Upper lobe of left lung (tissue), 6 donors: ENCODE data around the gene L3MBTL1. TPM values are rescaled to one million over a fixed set of nuclear protein-coding genes. Genes with fewer than 3 reads are reported as not detected.

Experiments
- ATAC-seq, 2 donors: fragments of 200-7000 bp; cut with Tn5 transposase; one replicate each; pipeline ENCODE4 v1.9.1; 2022; ENCODE audit warnings: mild to moderate bottlenecking in 2 of 2, moderate library complexity in 2 of 2; ENCODE audit not compliant: low FRiP score in 2 of 2
- DNase-seq, 2 donors: peaks; one replicate each; pipeline ENCODE4 v3.0.0-alpha.2; 2019 to 2020
- H3K27ac ChIP-seq, 4 donors: fragments of 200-600 bp; sonication (generic); one replicate each; pipeline ENCODE4 v1.5.1; 2016 to 2019
- H3K27me3 ChIP-seq, 4 donors: fragments of 200-600 bp; sonication (generic); one replicate each; pipeline ENCODE4 v1.5.1; 2017 to 2019
- H3K36me3 ChIP-seq, 4 donors: fragments of 200-600 bp; sonication (generic); one replicate each; pipeline ENCODE4 v1.5.1; 2016 to 2019
- H3K4me1 ChIP-seq, 4 donors: fragments of 200-600 bp; sonication (generic); one replicate each; pipeline ENCODE4 v1.5.1; 2018 to 2019
- H3K4me3 ChIP-seq, 4 donors: fragments of 200-600 bp; sonication (generic); one replicate each; pipeline ENCODE4 v1.5.1; 2017 to 2019; ENCODE audit warnings: mild to moderate bottlenecking in 2 of 4, moderate library complexity in 1 of 4
- H3K9me3 ChIP-seq, 4 donors: fragments of 200-600 bp; sonication (generic); one replicate each; pipeline ENCODE4 v1.5.1; 2018 to 2019
- CTCF ChIP-seq, 6 experiments: fragments of 450-650 bp in 4 of 6; fragments of 200-600 bp in 2 of 6; sonication (generic) in 2 of 6; IDR thresholded peaks; one replicate each; pipeline ENCODE4 v1.5.1; 2016 to 2019; ENCODE audit warnings: antibody characterized with exemption in 6 of 6
- EP300 ChIP-seq, 4 donors: sonication (generic); formaldehyde crosslinking; IDR thresholded peaks; one replicate each; pipeline ENCODE4 v1.5.1; 2017; ENCODE audit warnings: antibody characterized with exemption in 4 of 4, control low read depth in 2 of 4
- POLR2A ChIP-seq, 4 donors: fragments of 450-650 bp; IDR thresholded peaks; one replicate each; pipeline ENCODE4 v1.5.1; 2016 to 2017; ENCODE audit warnings: antibody characterized with exemption in 4 of 4, mild to moderate bottlenecking in 2 of 4
- POLR2AphosphoS5 ChIP-seq, 2 donors: sonication (generic); formaldehyde crosslinking; IDR thresholded peaks; one replicate each; pipeline ENCODE4 v1.5.1; 2017; ENCODE audit warnings: antibody characterized with exemption in 2 of 2
- WGBS, 2 donors: methylation state at CpG; one replicate each; pipeline ENCODE4 v1.1.5; 2017 to 2018; 5-methylcytosine and 5-hydroxymethylcytosine counted together
- total RNA-seq, 6 donors: library from RNA; depleted of rRNA in 4 of 6; stranded (reverse); fragments of >200 nt in 4 of 6; gene quantifications; one replicate each; pipeline versions ENCODE4 v1.1.0 to v1.2.1, GENCODE V29; 2016 to 2021
- donor health status: DM: no; HTN: no; CAD: no; lungs with moderate emphysema.
- donor health status: DM: no; HTN: yes; CAD: no; lungs with severe emphysema.

L3MBTL1 gene
- total RNA-seq, 6 donors from 2014 or later: 4.9 to 50.3 (median 11.3) TPM

- Histone ChIP-seq H3K27ac (peak overlapping the region in 2 of 4 donors; percentile 59 to 75), H3K36me3 (no peaks in the 10 kb centered on the region), H3K4me1 (peaks cover 6 to 25% (median 9%) of the 10 kb centered on the region in 4 donors), H3K4me3 (peak overlapping the region; percentile 19 to 74 (median 68)), H3K27me3 (no peaks in the 10 kb centered on the region), H3K9me3 (no peaks in the 10 kb centered on the region)
- DNase-seq (peak in 1 of 2 donors; percentile 87), ATAC-seq (peak in 1 of 2 donors; percentile 30)
- 44 to 73% methylated on average over 19 to 21 of the region's 27 CpGs for WGBS, 2 donors
- TF ChIP-seq CTCF (IDR thresholded peaks at IDR 0.05) (peak in 1 of 6 experiments; percentile 3), POLR2AphosphoS5 (IDR thresholded peaks at IDR 0.05) (no peak)
These were observed 7.1 kb downstream of the L3MBTL1 start for GRCh38 chr20:43514648-43514999.

- no peak overlapping the region for H3K27ac ChIP-seq
- H3K36me3 ChIP-seq: no peaks in the 10 kb centered on the region
- H3K4me3 ChIP-seq: no peak overlapping the region
- H3K9me3 ChIP-seq: no peaks in the 10 kb centered on the region
- no peak for DNase-seq
- TF ChIP-seq EP300 (IDR thresholded peaks at IDR 0.05): no peak
- no peak for TF ChIP-seq POLR2AphosphoS5 (IDR thresholded peaks at IDR 0.05)
- no peak for TF ChIP-seq CTCF (IDR thresholded peaks at IDR 0.05)
- TF ChIP-seq POLR2A (IDR thresholded peaks at IDR 0.05): no peak
- H3K4me1 ChIP-seq: peaks cover 6 to 25% (median 9%) of the 10 kb centered on the region in 4 donors
- H3K27me3 ChIP-seq: no peaks in the 10 kb centered on the region
- no peak for ATAC-seq
- 72 to 86% methylated on average over 2 of the region's 2 CpGs for WGBS, 2 donors
These were observed 8.1 kb downstream of the L3MBTL1 start for GRCh38 chr20:43515628-43516027.

- Histone ChIP-seq H3K9me3 (no peaks in the 10 kb centered on the region), H3K4me1 (peaks cover 6 to 25% (median 9%) of the 10 kb centered on the region in 4 donors), H3K36me3 (no peaks in the 10 kb centered on the region), H3K4me3 (no peak overlapping the region), H3K27me3 (no peaks in the 10 kb centered on the region), H3K27ac (no peak overlapping the region)
- TF ChIP-seq POLR2A (IDR thresholded peaks at IDR 0.05) (no peak), CTCF (IDR thresholded peaks at IDR 0.05) (no peak), EP300 (IDR thresholded peaks at IDR 0.05) (no peak), POLR2AphosphoS5 (IDR thresholded peaks at IDR 0.05) (no peak)
- ATAC-seq (no peak), DNase-seq (no peak)
- 88 to 96% methylated on average over 1 of the region's 1 CpG for WGBS, 2 donors
These were observed 8.8 kb downstream of the L3MBTL1 start for GRCh38 chr20:43516251-43516824.

GRCh38 chr20:43520074-43520630 lies 12.7 kb downstream of the L3MBTL1 start:
- no peak for DNase-seq
- ATAC-seq: no peak
- Histone ChIP-seq H3K9me3 (no peaks in the 10 kb centered on the region), H3K27me3 (no peaks in the 10 kb centered on the region), H3K4me1 (peaks cover 0 to 11% (median 2%) of the 10 kb centered on the region in 4 donors), H3K4me3 (no peak overlapping the region), H3K27ac (no peak overlapping the region), H3K36me3 (no peaks in the 10 kb centered on the region)
- 100% methylated on average over 1 of the region's 1 CpG for WGBS, 2 donors
- TF ChIP-seq CTCF (IDR thresholded peaks at IDR 0.05): no peak
- TF ChIP-seq EP300 (IDR thresholded peaks at IDR 0.05): no peak
- TF ChIP-seq POLR2A (IDR thresholded peaks at IDR 0.05): no peak
- TF ChIP-seq POLR2AphosphoS5 (IDR thresholded peaks at IDR 0.05): no peak

GRCh38 chr20:43525021-43525420 lies 17.5 kb downstream of the L3MBTL1 start:
- Histone ChIP-seq H3K4me3 (no peak overlapping the region), H3K4me1 (no peaks in the 10 kb centered on the region), H3K9me3 (no peaks in the 10 kb centered on the region), H3K27me3 (no peaks in the 10 kb centered on the region), H3K36me3 (no peaks in the 10 kb centered on the region), H3K27ac (no peak overlapping the region)
- WGBS, 2 donors: 61 to 82% methylated on average over 5 of the region's 5 CpGs
- TF ChIP-seq EP300 (IDR thresholded peaks at IDR 0.05) (no peak), POLR2AphosphoS5 (IDR thresholded peaks at IDR 0.05) (no peak), POLR2A (IDR thresholded peaks at IDR 0.05) (no peak), CTCF (IDR thresholded peaks at IDR 0.05) (no peak)
- no peak for ATAC-seq
- no peak for DNase-seq
